Heart left ventricle (tissue), 13 donors: Measurements from ENCODE around the gene POU6F2.

Experiments
- CTCF ChIP-seq, 12 donors: fragments of 200-600 bp; sonication (generic) in 4 of 12; IDR thresholded peaks; one replicate each; pipeline versions ENCODE4 v1.5.0 to v1.8.0; 2018 to 2022; ENCODE audit warnings: antibody characterized with exemption in 12 of 12, mild to moderate bottlenecking in 5 of 12
- POLR2A ChIP-seq, 2 donors: fragments of 450-650 bp; IDR thresholded peaks; one replicate each; pipeline ENCODE4 v1.6.1; 2017; ENCODE audit warnings: antibody characterized with exemption in 2 of 2, mild to moderate bottlenecking in 2 of 2, moderate library complexity in 2 of 2
- donor health status: ischemic (EF 13 %, LVEDD 7.1; RV severe dilation, severe dysfunction).
- donor health status: DM: no; HTN: yes; CAD: no.
- donor health status: DM: no; HTN: no; CAD: no.
- donor health status: ischemic (EF 25% LVEDD 6.9; RV normal size, moderate dysfunction).
- donor health status: ischemic (EF 25% LVEDD 5.7; RV mildly dilated, moderate dysfunction).
- donor health status: ischemic (EF 35%, LVEDD 5.7; RV mildly dilated, moderate dysfunction).
- donor health status: nonischemic (EF 11% LVEDD 7.7; RV severe dilation, severe dysfunction).
- donor health status: DM: yes; HTN: yes; CAD: no.
- donor health status: PGD.
- donor health status: ischemic (EF 29% LVEDD 5.4; RV normal size, mild dysfunction).
- donor health status: nonischemic (EF 23%, LVEDD 6.1; RV moderate dilation, normal function).

DNA sequence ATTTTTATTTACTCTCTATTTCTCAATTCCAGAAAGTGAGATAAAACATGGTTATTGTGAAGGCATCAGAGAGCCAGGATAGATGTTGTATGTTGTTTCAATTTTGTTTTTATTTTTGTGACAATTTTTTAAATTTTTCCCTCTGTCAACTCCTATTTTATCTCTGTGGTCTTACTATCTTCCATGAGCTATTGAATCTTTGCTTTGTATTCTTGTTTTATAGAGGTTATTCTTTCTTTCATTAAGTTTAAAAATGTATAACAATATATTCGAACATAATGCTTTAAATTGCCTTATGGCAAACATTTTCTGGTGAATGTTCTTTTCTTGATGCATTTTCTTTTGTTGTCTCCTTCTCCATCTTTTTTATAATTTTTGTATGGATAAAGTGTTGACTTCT is 78.4 kb downstream of the POU6F2 start:
- TF ChIP-seq CTCF (IDR thresholded peaks at IDR 0.05) (no peak), POLR2A (IDR thresholded peaks at IDR 0.05) (no peak)
